IPS DF 19.7 (cell line): Measurements from ENCODE around the gene CLTCL1.
"Not testable (repeated sequence)": the region's sequence is repeated elsewhere in the genome, so short reads cannot be mapped to it uniquely, and the experiment has no call there.

Experiments used
- DNase-seq: peaks from one replicate; pipeline ENCODE4 v3.0.0-alpha.2; 2013; ENCODE audit warnings: low read depth, low spot score

The CLTCL1 gene

DNA sequence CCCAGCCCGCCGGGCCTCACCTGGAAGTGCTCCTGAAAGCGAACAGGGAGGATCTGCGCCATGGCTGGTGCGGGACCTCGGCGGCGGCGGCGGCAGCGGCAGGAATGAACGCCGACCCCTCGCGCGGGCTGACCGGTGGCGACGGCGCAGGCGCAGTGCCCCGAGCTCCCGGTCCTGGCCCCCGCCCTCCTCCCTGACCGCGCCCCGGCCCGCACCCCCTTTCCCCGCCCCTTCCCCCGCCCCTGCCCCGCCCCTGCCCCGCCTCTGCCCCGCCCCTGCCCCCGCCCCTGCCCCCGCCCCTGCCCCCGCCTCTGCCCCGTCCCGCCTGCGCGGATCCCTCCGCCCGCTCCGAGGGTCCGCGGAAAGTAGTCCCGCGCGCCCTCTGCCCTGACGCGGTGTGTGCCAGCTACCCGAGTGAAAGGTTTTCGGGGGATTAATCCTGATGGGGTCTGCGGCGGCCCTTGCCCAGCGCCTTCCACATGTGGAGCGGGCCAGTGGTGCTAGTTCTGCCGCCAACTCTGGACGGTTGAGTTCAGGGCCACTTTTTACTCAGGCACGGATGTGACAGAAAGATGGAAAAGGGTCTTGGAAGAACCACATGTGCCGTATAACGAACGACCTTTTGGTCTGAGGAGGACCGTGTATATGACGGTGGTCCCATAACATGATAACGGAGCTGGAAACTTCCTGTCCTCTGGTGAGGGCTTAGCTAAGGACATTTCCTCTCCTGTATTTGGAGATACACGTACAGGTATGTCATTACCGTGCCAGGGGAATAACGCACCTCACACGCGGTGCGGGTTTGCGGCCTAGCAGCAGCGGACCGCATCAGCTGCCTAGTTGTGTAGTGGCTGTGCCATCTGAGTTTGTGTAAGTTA lies at the start of gene CLTCL1:
TSS of gene CLTCL1 (minus strand) at position 140 of the 878 bp plus-strand sequence. CDS start at position 62, 78 bp downstream.
- DNase-seq, result no peak

DNA sequence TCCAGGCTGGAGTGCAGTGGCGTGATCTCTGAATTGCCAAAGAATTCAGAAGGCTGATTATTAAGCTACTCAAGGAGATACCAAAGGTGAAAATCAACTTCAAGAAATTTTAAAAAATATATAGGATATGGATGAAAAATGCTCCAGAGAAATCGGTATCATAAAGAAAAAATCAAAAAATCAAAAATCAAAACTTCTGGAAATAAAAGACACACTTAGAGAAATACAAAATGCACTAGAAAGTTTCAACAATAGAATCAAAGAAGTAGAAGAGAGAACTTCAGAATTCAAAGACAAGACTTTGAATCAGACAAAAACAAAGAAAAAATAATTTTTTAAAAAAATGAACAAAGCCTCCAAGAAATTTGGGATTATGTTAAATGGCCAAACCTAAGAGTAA lies 45.6 kb upstream of the CLTCL1 start:
- no peak for DNase-seq

DNA sequence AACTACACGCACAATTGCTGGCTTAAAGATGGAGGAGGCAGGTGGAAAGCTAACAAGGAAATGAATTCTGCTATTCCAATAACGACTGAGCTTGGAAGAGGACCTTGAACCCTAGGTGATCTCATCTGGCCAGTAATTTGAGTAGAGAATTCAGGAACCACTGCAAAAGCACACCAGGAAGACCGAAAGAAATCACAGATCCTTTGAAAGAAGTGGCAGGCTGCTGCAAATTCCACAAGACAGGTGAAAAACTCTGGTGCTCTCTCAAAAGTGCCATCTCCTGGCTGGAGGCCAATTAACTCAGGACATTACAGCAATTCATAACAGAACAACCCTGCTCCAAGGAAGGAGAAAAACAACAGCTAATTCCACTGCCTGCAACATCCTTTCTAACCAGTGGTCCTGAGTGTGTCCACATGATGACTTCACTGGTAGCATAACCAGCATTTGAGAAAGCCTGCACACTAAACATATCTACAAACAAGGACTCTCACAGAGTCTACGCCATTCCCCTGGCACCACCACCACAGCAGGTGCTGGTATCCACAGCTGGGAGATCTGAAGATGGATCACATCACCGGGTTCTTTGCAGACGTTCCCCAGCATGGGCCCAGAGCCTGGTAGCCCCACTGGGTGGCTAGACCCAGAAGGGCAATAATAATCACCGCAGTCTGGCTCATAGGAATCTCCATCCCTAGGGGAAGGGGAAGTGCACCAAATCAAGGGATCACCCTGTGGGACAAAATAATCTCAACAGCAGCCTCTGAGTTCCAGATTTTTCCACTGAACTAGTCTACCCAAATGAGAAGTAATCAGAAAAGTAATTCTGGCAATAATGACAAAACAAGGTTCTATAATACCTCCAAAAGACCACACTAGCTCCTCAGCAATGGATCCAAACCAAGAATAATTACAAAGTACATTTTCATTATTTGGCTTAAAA lies 44.9 kb upstream of the CLTCL1 start:
- no peak for DNase-seq

DNA sequence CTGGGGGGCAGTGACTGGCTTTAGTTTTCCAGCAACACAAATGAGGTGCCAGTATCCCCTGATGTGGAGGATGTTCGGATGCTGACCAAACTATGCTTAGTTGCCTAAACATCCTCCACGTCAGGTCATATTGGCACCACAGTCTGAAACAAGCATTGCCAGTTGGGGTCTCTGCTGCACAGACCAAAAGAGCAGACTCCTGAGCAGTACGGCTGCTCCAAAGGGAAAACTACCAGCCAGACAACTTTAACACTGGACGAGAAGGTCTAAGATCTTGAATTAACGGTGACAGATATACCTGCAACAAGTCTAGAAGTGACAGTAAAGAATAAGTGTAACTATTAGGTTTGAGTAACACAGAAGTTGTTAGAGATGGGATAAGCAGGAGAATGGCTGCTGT lies 40.5 kb upstream of the CLTCL1 start:
- DNase-seq, result no peak

DNA sequence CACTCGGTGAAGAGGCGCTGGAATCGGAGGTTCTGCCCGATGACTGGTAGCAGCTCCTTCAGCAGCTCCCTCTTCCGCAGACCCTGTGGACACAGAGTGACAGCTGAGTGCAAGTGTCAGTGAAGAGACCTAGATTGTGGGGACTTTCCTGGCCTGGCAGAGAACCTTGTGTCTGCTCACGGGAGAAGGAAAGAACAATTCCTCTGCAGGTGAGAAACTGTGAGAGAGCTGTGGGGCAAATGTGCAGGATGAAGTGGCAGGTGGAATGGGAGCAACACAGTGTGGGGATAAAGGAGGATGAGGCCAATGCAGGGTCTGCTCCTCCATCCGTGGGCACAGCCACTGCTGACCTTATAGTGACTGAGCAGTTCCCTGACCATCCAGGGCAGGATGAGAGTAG lies 40.0 kb upstream of the CLTCL1 start:
- DNase-seq, result no peak

DNA sequence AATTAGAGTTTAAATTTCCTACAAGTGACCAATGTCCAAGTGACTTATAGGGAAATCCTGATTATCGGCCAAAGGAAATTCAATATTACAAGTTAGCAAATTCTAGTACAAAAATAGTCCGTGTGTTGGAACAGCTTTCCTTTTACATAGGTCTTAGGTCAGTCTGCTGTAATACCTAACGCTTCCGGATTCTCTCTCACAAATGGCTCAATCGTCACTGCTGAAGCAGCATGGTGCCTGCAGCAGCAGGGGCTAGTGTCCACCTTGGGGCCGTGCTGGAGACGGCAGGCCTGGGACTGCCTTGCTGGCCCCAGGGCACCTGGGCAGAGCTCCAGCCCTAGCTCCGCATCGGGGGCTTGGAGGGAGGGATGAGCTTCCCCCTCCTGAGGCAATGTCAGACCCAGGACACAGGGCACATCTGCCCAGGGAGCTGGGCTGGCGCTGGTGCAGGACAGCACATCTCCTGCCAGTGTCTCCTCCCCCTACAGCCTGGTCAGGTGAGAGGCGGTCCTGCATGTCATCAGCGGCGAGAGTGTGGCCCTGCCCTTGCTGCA lies 39.4 kb upstream of the CLTCL1 start:
- no peak for DNase-seq

DNA sequence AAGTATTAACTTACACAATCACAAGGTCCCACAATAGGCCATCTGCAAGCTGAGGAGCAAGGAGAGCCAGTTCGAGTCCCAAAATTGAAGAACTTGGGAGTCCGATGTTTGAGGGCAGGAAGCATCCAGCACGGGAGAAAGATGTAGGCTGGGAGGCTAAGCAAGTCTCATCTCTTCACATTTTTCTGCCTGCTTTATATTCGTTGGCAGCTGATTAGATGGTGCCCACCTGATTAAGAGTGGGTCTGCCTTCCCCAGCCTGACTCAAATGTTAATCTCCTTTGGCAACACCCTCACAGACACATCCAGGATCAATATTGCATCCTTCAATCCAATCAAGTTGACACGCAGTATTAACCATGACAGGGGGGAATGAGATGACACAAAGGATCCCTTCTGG lies 38.7 kb upstream of the CLTCL1 start:
- DNase-seq, result not testable (repeated sequence)

DNA sequence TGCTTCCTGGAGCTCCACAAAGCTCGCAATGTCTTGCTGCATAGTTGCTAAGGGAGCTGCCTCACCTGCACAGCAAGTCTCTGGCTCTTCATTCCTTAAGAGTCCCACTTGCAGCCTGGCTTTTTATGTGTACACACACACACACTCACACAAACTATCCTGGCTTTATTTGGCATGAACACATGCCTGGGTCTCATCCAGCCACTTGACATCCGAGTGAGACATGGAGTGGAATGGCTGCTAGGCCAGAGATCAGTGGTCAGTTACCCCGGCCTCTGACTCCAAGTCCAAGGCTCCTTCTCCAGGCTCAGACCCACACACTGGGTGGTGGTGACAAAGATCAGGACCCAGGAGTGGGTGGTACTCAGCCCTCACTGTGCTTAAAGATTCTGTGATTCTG lies 37.9 kb upstream of the CLTCL1 start:
- no peak for DNase-seq

DNA sequence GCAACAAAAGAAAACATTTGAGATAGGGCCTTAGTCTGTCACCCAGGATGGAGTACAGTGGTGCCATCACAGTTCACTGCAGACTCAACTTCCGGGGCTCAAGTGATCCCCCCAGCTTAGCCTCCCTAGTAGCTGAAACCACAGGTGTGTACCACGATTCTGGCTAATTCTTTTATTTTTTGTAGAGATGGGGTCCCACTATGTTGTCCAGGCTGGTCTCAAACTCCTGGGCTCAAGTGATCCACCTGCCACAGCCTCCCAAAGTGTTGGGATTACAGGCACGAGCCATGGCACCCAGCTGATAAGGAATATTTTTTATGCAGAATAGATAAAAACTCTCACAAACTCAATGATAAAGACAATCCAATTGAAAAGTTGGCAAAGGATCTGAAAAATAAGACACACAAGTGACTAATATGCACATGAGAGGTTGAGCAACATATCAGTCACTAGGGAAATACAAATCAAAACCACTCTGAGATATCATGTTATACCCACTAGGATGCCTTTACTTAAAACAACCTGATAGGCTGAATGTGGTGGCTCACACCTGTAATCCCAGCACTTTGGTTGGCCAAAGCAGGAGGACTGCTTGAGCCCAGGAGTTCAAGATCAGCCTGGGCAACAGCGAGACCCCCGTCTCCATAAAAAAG lies 33.9 kb upstream of the CLTCL1 start:
- DNase-seq, result no peak

DNA sequence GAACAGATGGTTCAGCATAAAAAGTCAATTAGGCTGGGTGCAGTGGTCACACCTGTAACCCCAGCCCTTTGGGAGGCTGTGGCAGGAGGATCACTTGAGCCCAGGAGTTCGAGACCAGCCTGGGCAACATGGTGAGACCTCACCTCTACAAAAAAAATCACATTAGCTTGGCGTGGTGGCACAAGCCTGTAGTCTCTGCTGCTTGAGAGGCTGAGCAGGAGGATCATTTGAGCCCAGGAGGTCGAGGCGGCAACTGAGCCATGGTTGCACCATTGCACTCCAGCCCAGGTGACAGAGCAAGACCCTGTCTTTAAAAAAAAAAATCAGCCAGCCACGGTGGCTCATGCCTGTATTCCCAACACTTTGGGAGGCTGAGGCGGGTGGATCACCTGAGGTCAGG lies 31.9 kb upstream of the CLTCL1 start:
- not testable (repeated sequence) for DNase-seq

DNA sequence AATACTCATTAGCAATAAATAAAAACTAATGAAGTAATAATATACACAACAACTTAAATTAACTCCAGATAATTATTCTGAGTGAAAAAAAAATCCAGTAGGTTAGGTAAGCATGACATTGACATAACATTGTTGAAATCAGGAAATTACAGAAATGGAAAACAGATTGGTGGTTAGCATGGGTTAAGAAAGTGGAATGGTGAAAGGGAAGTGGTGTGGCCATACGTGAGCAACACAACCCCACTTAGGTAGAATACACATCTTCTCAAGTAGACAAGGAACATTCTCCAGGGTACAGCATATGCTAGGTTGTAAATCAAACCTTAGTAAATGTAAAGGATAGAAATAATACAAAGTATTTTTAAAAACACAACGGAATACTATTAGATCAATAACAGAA lies 30.2 kb upstream of the CLTCL1 start:
- no peak for DNase-seq

DNA sequence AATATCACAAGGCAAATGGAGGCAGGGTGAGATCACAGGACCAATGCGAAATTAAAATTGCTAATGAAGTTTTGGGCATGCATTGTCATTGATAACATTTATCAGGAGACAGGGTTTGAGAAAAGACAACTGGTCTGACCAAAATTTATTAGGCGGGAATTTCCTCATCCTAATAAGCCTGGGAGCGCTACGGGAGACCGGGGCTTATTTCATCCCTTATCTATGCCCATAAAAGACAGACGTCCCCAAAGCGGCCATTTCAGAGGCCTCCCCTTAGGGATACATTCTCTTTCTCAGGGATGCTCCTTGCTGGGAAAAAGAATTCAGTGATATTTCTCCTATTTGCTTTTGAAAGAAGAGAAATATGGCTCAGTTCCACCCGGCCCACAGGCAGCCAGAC lies 28.6 kb upstream of the CLTCL1 start:
- not testable (repeated sequence) for DNase-seq

DNA sequence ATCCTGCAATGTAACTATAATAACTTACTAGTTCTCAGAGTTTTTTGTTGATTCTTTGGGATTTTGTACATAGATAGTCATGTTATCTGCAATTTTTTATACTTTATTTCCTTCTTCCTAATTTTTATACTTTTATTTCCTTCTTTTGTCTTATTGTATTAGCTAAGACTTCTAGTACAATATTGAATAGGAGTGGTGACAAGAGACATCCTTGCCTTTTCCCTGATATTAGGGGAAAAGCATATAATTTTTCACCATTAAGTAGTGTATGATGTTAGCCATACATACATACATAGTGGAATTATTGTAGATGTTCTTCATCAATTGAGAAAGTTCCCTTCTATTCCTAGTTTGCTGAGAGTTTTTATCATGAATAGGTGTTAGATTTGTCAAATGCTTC lies 27.8 kb upstream of the CLTCL1 start:
- DNase-seq, result no peak

DNA sequence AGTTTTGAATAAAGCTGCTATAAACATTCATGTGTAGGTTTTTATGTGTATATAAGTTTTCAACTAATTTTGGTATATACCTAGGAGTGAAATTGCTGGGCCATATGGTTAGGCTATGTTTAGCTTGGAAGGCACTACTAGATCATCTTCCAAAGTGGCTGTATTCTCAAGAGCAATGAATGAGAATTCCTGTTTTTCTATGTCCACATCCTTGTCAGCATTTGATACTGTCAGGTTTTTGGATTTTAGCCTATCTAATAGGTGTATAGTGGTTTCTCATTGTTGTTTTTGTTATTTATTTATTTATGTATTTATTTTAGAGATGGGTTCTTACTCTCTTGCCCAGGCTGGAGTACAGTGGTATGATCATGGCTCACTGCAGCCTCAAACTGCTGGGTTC lies 26.3 kb upstream of the CLTCL1 start:
- DNase-seq, result no peak

DNA sequence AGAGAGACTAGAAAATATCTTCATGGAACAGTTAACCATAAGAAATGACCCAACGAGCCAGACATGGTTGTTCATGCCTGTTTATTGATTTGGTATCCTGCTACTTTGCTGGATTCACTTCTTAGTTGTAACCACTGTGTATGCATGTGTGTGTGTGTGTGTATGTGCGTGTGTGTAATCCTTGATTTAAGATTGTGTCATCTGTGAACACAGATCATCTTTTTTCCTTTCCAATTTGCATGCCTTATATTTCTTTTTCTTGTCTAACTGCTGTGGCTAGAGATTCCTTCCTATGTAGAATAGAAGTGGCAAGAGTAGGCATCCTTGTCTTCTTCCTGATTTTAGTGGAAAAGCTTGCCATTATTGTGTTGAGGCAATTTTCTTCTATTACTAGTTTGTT lies 16.4 kb upstream of the CLTCL1 start:
- no peak for DNase-seq

DNA sequence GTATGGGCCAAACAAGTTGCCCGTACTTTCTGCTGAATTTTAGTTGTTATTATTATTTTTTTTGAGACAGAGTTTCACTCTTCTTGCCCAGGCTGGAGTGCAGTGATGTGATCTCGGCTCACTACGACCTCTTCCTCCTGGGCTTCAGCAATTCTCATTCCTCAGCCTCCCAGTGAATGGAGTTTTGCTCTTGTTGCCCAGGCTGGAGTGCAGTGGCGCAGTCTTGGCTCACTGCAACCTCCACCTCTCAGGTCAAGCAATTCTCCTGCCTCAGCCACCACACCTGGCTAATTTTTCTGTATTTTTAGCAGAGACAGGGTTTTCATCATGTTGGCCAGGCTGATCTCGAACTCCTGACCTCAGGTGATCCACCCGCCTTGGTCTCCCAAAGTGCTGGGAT lies 15.0 kb upstream of the CLTCL1 start:
- not testable (repeated sequence) for DNase-seq

DNA sequence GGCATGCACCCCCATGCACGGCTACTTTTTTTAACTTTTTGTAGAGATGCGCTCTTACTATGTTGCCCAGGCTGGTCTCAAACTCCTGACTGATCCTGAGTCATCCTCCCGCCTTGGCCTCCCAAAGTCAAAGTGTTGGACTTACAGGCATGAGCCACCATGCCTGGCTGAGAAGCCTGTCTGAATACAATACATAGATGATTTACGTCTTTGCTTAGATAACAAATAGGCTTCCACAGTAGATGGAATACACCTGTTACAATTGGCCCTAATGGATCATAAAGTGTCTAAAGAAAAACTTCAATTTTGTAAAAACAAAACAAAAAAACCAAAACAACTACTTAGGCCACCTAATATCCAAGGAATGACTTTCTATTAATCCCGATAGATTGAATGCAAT lies 13.0 kb upstream of the CLTCL1 start:
- no peak for DNase-seq

DNA sequence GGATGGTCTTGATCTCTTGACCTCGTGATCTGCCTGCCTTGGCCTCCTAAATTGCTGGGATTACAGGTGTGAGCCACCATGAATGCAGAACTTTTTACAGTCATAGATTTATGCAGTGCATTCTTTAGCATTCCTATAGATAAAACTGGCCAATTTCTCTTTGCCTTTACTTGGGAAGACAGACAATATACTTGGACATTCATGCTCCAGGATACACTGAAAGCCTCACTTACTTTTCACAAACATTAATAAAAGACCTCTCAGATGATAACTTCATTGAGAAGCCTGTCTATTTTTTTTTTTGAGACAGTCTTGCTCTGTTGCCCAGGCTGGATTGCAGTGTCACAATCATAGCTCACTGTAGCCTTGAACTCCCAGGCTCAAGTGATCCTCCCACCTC lies 12.3 kb upstream of the CLTCL1 start:
- no peak for DNase-seq

DNA sequence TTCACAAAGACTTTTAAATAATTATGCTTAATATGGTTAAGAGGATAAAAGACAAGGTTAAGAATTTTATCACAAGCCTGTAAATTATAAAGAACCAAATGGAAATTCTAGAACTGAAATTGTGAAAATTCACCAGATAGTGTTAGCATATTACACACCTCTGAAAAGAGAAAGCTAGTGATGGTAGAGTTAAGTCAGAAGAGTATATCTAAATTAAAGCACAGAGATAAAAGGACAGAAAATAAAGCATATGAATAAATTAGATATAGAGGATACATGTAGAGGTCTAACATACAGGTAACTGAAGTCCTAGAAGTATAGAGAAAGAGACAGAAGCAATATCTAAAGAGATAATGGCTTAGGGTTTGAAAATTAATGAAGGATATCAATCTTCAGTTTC lies 4.2 kb upstream of the CLTCL1 start:
- DNase-seq, result no peak

DNA sequence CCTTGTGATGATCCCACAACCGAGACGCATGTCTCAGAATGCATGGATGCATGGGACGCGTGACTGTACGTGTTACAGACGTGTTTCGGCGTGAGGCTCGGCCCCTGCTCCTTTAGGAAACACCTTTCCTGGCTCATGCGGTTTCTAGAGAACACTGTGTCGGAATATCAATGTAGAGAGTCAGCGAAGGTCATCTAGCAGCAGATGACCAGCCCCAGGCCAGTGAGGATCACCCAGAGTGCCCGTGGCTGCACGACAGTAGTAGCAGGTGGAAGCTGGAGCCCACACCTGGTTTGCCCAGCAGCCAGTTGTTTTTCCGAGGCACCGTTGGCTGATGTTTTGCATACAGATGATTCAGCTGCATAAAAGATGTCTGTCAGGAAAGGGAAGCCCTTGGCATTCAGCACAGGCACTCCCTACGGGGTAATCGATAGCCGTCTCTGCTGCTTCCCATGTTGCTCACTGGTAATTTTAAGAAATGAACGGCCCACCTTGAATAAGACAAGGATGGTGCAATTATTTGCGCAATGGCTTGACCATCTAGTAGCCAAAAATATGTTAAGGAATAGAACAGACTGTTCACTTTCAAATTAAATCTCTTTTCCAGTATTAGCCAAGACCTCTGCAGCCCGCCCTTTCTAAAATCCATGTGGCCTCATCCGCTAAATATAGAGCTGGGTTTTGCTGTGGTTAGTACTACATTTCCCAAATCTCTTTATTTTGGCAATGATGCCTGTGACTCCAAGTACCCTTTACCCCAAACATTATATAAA lies 1.1 kb upstream of the CLTCL1 start:
- DNase-seq, result no peak

DNA sequence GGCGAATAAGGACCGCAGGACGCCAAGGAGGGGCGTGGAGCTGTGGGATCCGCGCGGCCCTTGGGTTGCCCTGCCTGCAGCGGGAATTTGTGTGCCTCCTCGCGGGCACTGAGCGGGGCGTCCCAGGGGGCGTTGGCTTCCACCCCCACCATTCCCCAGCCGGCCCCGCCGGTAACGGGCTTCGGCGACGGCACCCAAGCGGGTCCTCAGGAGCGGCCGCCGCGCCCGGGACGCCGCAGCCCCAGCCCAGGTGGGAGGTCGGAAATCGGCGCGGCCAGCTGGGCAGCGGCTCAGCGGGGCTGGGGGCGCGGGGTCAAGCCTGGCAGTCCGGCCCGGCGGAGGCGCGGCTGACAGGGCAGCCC lies 320 bp downstream of the CLTCL1 start:
- DNase-seq, result no peak
